ENCODE results near the gene CARF. TPM values are rescaled to one million over a fixed set of nuclear protein-coding genes. Genes with fewer than 3 reads are reported as not detected.

CARF gene
- polyA plus RNA-seq, 3 donors, result 1.1 to 4.6 (median 2.8) TPM

GRCh38 chr2:203002054-203002821 is 90.2 kb downstream of the CARF start:
- H3K36me3 ChIP-seq (replicated peaks in 1 of 2; ENCODE audit: control insufficient read depth in 1 of 2, insufficient read depth in 2 of 2, low read length in 2 of 2), result no peaks in the 10 kb centered on the region
- Mint-ChIP-seq H3K9me3 (peaks cover 0 to 3% (median 0%) of the 10 kb centered on the region in 7 donors), H3K36me3 (no peaks in the 10 kb centered on the region), H3K4me3 (no peak overlapping the region), H3K4me1 (peaks cover 6% of the 10 kb centered on the region), H3K27ac (no peak overlapping the region), H3K27me3 (ENCODE audit: low read depth in 3 of 3) (peaks cover 0 to 3% (median 2%) of the 10 kb centered on the region in 3 donors)
- no peaks in the 10 kb centered on the region for H3K27me3 ChIP-seq (ENCODE audit: control insufficient read depth in 2 of 2, insufficient read depth in 2 of 2, low read length in 2 of 2)
- no peaks in the 10 kb centered on the region for H4K20me1 ChIP-seq (ENCODE audit: insufficient read depth, low read length)
- no peak overlapping the region for H2AFZ ChIP-seq (ENCODE audit: insufficient read depth, low read depth, low read length, poor library complexity, severe bottlenecking)
- no peaks in the 10 kb centered on the region for H3K9me3 ChIP-seq (replicated peaks in 1 of 2; ENCODE audit: control insufficient read depth in 1 of 2, insufficient read depth in 1 of 2, low read length in 2 of 2)
- intact Hi-C loops (cut with micrococcal nuclease), result no loop called here
- H3K27ac ChIP-seq (ENCODE audit: low read depth in 1 of 2, low read length in 2 of 2), result no peak overlapping the region
- H3K79me2 ChIP-seq (ENCODE audit: insufficient read depth, low read length), result no peaks in the 10 kb centered on the region
- DNase-seq, result no peak
- TF ChIP-seq CTCF (IDR thresholded peaks at IDR 0.05), result no peak
- H3K4me1 ChIP-seq (ENCODE audit: control insufficient read depth in 1 of 2, insufficient read depth in 2 of 2, low read length in 2 of 2), result peaks cover 5% of the 10 kb centered on the region in 2 donors
- no peak overlapping the region for H3K4me2 ChIP-seq (replicated peaks; ENCODE audit: extremely low read depth, low read length, poor library complexity, severe bottlenecking)
- H3K9ac ChIP-seq (ENCODE audit: insufficient read depth, low read length, poor library complexity, severe bottlenecking), result no peak overlapping the region
- no peak overlapping the region for H3K4me3 ChIP-seq (replicated peaks in 1 of 3; ENCODE audit: low read depth in 2 of 3, low read length in 3 of 3)
- WGBS (ENCODE audit: insufficient coverage), result no CpG with 5 or more reads among the region's 3 CpGs

- 100% methylated on average over 3 of the region's 8 CpGs for WGBS (ENCODE audit: insufficient coverage)
- H3K36me3 ChIP-seq (replicated peaks in 1 of 2; ENCODE audit: control insufficient read depth in 1 of 2, insufficient read depth in 2 of 2, low read length in 2 of 2), result no peaks in the 10 kb centered on the region
- intact Hi-C loops (cut with micrococcal nuclease), result no loop called here
These were observed 91.6 kb downstream of the CARF start for GRCh38 chr2:203003716-203004115.

More at GRCh38 chr2:203003716-203004115, 91.6 kb downstream of the CARF start:
- H3K4me2 ChIP-seq (replicated peaks; ENCODE audit: extremely low read depth, low read length, poor library complexity, severe bottlenecking), result no peak overlapping the region
- H3K4me1 Mint-ChIP-seq, result no peaks in the 10 kb centered on the region
- H3K4me1 ChIP-seq (ENCODE audit: control insufficient read depth in 1 of 2, insufficient read depth in 2 of 2, low read length in 2 of 2), result no peaks in the 10 kb centered on the region
- TF ChIP-seq CTCF (IDR thresholded peaks at IDR 0.05), result no peak
- no peak overlapping the region for H2AFZ ChIP-seq (ENCODE audit: insufficient read depth, low read depth, low read length, poor library complexity, severe bottlenecking)
- H3K27me3 ChIP-seq (ENCODE audit: control insufficient read depth in 2 of 2, insufficient read depth in 2 of 2, low read length in 2 of 2), result no peaks in the 10 kb centered on the region
- DNase-seq, result no peak
- H3K27me3 Mint-ChIP-seq (ENCODE audit: low read depth in 3 of 3), result peaks cover 0 to 5% (median 2%) of the 10 kb centered on the region in 3 donors
- no peaks in the 10 kb centered on the region for H3K9me3 ChIP-seq (replicated peaks in 1 of 2; ENCODE audit: control insufficient read depth in 1 of 2, insufficient read depth in 1 of 2, low read length in 2 of 2)
- H3K4me3 ChIP-seq (replicated peaks in 1 of 3; ENCODE audit: low read depth in 2 of 3, low read length in 3 of 3), result no peak overlapping the region
- no peak overlapping the region for H3K27ac ChIP-seq (ENCODE audit: low read depth in 1 of 2, low read length in 2 of 2)
- H3K4me3 Mint-ChIP-seq, result no peak overlapping the region
- no peaks in the 10 kb centered on the region for H3K36me3 Mint-ChIP-seq
- no peaks in the 10 kb centered on the region for H4K20me1 ChIP-seq (ENCODE audit: insufficient read depth, low read length)
- no peak overlapping the region for H3K9ac ChIP-seq (ENCODE audit: insufficient read depth, low read length, poor library complexity, severe bottlenecking)
- H3K9me3 Mint-ChIP-seq, result peaks cover 0 to 6% (median 0%) of the 10 kb centered on the region in 7 donors
- no peak overlapping the region for H3K27ac Mint-ChIP-seq
- H3K79me2 ChIP-seq (ENCODE audit: insufficient read depth, low read length), result no peaks in the 10 kb centered on the region

Data from CD14-positive monocyte (primary cell).